ENCODE data around the gene ZNF236.
"Not testable (repeated sequence)": the region's sequence is repeated elsewhere in the genome, so short reads cannot be mapped to it uniquely, and the experiment has no call there.

The ZNF236 gene

DNA sequence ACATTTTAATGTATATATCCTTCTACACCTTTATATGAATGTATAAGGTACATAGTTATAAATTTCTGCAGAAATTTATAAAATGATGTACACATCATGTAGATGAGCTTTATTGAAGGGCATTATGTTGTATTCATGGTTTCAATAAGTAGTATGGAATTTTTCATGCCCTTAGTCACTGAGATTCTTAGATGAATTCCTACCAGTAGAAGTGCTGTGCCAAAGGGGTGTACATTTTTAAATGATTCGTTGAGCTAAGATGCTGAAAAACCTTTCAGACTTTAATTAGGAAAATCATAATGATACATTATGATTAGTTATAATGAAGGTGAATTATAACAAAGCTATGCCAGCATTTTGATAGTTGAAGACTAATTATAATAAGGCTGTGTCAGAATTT lies 115.2 kb downstream of the ZNF236 start:
- Mint-ChIP-seq H3K4me3 (no peak overlapping the region), H3K27me3 (ENCODE audit: low read depth) (no peaks in the 10 kb centered on the region), H3K4me1 (no peaks in the 10 kb centered on the region), H3K27ac (no peak overlapping the region), H3K9me3 (no peaks in the 10 kb centered on the region), H3K36me3 (ENCODE audit: low read depth) (peaks cover 50% of the 10 kb centered on the region)
- TF ChIP-seq, protein P1, sequence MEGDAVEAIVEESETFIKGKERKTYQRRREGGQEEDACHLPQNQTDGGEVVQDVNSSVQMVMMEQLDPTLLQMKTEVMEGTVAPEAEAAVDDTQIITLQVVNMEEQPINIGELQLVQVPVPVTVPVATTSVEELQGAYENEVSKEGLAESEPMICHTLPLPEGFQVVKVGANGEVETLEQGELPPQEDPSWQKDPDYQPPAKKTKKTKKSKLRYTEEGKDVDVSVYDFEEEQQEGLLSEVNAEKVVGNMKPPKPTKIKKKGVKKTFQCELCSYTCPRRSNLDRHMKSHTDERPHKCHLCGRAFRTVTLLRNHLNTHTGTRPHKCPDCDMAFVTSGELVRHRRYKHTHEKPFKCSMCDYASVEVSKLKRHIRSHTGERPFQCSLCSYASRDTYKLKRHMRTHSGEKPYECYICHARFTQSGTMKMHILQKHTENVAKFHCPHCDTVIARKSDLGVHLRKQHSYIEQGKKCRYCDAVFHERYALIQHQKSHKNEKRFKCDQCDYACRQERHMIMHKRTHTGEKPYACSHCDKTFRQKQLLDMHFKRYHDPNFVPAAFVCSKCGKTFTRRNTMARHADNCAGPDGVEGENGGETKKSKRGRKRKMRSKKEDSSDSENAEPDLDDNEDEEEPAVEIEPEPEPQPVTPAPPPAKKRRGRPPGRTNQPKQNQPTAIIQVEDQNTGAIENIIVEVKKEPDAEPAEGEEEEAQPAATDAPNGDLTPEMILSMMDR (IDR thresholded peaks at IDR 0.05; ENCODE audit: unreplicated experiment in 3 of 3) = no peak

DNA sequence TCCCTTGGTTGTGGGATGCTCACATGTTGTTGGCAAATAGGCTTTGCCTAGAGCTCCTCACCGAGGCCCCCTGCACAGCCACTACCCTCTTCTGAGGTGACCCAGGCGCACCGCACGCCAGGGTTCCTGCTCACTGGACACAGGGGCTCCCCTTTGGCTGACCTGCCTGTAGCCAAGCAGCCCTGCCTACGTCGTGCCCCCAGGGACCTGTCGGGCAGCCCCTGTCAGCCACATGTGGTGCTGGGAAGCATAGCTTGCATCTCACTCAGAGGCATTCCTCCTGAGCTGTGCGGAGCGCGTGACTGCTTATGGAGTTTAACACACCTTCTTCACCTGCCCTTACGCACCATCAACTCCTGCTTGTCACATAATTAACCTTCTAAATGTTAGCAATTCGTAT lies 116.3 kb downstream of the ZNF236 start:
- Mint-ChIP-seq H3K36me3 (ENCODE audit: low read depth) (peaks cover 46% of the 10 kb centered on the region), H3K4me3 (no peak overlapping the region), H3K9me3 (no peaks in the 10 kb centered on the region), H3K27ac (no peak overlapping the region), H3K27me3 (ENCODE audit: low read depth) (no peaks in the 10 kb centered on the region), H3K4me1 (peaks cover 2% of the 10 kb centered on the region)
- TF ChIP-seq, protein P1 (IDR thresholded peaks at IDR 0.05; ENCODE audit: unreplicated experiment in 3 of 3) = no peak

DNA sequence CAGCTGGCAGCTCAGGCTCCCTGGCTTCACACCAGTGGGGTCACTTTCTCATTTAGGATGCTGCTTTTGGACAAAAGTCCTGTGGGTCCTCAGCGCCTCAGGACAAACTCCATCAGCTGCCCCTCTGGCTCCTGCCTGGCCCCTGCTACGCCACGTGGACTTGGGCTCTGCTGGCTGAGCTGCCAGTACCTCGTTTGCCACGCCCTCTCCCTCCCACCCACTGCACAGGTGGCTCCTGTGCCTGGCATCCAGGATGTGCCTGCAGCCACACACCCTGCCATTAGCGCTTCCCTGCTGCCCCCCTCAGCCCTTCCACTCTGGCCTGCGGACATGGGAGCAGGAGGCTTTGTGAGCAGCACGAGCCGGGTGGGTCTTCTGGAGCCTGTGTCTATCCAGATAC lies 118.9 kb downstream of the ZNF236 start:
- H3K27ac Mint-ChIP-seq = no peak overlapping the region
- no peaks in the 10 kb centered on the region for H3K27me3 Mint-ChIP-seq (ENCODE audit: low read depth)
- H3K9me3 Mint-ChIP-seq = peaks cover 5% of the 10 kb centered on the region
- TF ChIP-seq, protein P1 (IDR thresholded peaks at IDR 0.05; ENCODE audit: unreplicated experiment in 3 of 3) = no peak
- no peak overlapping the region for H3K4me3 Mint-ChIP-seq
- H3K36me3 Mint-ChIP-seq (ENCODE audit: low read depth) = peaks cover 52% of the 10 kb centered on the region
- peaks cover 6% of the 10 kb centered on the region for H3K4me1 Mint-ChIP-seq

DNA sequence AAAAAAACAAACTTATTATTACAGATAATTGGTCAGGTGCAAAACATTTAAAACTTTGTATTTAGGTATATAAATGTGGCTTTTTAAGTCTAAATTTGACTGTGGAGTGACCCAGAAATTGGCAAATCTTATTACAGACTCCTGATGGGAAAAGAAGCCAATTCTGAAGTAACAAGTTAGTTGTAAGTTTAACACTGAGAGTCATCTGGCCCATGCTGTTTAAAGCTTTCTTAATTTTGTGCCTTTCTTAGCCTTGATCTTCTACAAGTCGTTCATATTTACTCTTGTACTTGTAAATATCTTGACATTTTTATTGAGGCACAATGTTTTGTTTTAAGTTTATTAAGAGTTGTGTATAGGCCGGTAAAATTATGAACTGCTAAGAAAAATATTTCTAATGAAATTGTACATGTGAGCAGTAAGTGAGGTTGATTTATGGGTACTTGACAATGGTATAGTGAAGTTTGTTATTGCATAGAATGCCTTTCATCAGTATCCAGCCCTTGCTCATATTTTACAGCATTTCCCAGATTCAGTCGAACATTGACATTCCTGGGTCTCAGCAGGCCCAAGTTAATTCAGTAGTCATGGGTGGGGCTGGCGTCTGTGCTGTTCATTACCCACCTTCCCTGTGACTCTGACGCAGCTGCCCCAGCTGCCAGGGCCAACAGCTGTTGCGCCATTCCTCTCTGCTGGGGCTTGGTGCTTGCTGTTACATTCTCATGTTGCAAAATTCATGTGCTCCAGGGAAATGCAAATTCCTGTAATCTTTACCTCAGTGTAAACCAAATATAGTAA lies 121.4 kb downstream of the ZNF236 start:
- no peaks in the 10 kb centered on the region for H3K27me3 Mint-ChIP-seq (ENCODE audit: low read depth)
- H3K4me3 Mint-ChIP-seq = no peak overlapping the region
- peaks cover 6% of the 10 kb centered on the region for H3K4me1 Mint-ChIP-seq
- TF ChIP-seq, protein P1 (IDR thresholded peaks at IDR 0.05; ENCODE audit: unreplicated experiment in 3 of 3) = no peak
- peak overlapping the region; percentile 13 to 77 (median 18) for H3K27ac Mint-ChIP-seq
- H3K36me3 Mint-ChIP-seq (ENCODE audit: low read depth) = peaks cover 57% of the 10 kb centered on the region
- H3K9me3 Mint-ChIP-seq = peaks cover 9% of the 10 kb centered on the region

DNA sequence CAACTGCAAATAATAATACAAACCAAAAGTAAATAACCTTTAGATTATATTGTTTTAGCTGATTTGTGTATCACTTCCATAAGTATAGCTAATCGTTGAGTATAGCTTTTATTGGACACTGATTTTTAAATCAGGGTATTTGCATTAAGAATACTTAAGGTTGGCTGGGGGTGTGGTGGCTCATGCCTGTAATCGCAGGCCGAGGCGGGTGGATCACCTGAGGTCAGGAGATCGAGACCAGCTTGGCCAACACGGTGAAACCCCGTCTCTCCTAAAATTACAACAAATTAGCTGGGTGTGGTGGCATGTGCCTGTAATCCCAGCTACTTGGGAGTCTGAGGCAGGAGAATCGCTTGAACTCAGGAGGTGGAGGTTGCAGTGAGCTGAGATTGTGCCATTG lies 122.0 kb downstream of the ZNF236 start:
- H3K4me3 Mint-ChIP-seq; H3K27ac Mint-ChIP-seq; H3K27me3 Mint-ChIP-seq (ENCODE audit: low read depth); H3K4me1 Mint-ChIP-seq; H3K9me3 Mint-ChIP-seq: not testable (repeated sequence)
- H3K36me3 Mint-ChIP-seq (ENCODE audit: low read depth) = peaks cover 57% of the 10 kb centered on the region

DNA sequence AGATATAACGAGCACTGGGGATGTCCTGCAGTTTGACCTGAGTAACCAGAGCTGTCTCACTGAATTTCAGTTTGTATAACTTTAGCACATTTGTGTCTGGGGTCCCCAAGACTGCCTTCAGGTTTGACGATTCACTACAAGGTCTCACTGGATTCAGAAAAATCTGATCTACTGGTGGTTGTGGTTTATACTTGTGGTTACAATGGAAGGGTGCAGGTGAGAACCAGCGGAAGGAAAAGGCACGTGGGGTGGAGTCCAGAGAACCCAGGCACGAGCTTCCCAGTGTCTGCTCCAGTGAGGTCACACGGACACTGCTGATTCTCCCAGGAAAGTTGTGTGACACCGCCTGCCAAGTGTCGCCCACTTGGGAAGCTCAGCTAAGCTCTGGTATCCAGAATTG lies 126.0 kb downstream of the ZNF236 start:
- H3K27ac Mint-ChIP-seq = no peak overlapping the region
- H3K4me1 Mint-ChIP-seq = peaks cover 12% of the 10 kb centered on the region
- H3K4me3 Mint-ChIP-seq = no peak overlapping the region
- H3K36me3 Mint-ChIP-seq (ENCODE audit: low read depth) = peaks cover 77% of the 10 kb centered on the region
- peaks cover 9% of the 10 kb centered on the region for H3K9me3 Mint-ChIP-seq
- TF ChIP-seq, protein P1 (IDR thresholded peaks at IDR 0.05; ENCODE audit: unreplicated experiment in 3 of 3) = no peak
- H3K27me3 Mint-ChIP-seq (ENCODE audit: low read depth) = no peaks in the 10 kb centered on the region

Measured in nephron (organoid).